Spleen (tissue), 11 donors: ENCODE measurements around the gene POGLUT3. TPM values are rescaled to one million over a fixed set of nuclear protein-coding genes. Genes with fewer than 3 reads are reported as not detected.

Source experiments
- DNase-seq: peaks from one replicate; pipeline ENCODE4 v3.0.0-alpha.2; 2020
- H3K27ac ChIP-seq, 8 donors: fragments of 200-600 bp; sonication (generic) in 7 of 8; 1 replicate in 4 of 8; 2 replicates in 4 of 8; pipeline versions ENCODE4 v1.5.0 to v1.8.0; 2016 to 2021; ENCODE audit warnings: inconsistent platforms in 4 of 8, mild to moderate bottlenecking in 4 of 8, moderate library complexity in 1 of 8
- H3K27me3 ChIP-seq, 7 donors: fragments of 200-600 bp; sonication (generic) in 6 of 7; replicated peaks in 1 of 7; 1 replicate in 4 of 7; 2 replicates in 3 of 7; pipeline versions ENCODE4 v1.5.0 to v1.8.0; 2016 to 2021; ENCODE audit warnings: inconsistent platforms in 3 of 7, mild to moderate bottlenecking in 1 of 7
- H3K36me3 ChIP-seq, 6 donors: fragments of 200-600 bp; sonication (generic) in 5 of 6; 1 replicate in 4 of 6; 2 replicates in 2 of 6; pipeline versions ENCODE4 v1.5.0 to v1.8.0; 2016 to 2021; ENCODE audit warnings: inconsistent platforms in 2 of 6
- H3K4me1 ChIP-seq, 6 donors: fragments of 200-600 bp; sonication (generic) in 5 of 6; 1 replicate in 3 of 6; 2 replicates in 3 of 6; pipeline versions ENCODE4 v1.5.0 to v1.8.0; 2016 to 2021; ENCODE audit warnings: inconsistent platforms in 3 of 6
- H3K4me3 ChIP-seq, 8 donors: fragments of 200-600 bp; sonication (generic) in 7 of 8; 1 replicate in 4 of 8; 2 replicates in 4 of 8; pipeline versions ENCODE4 v1.5.0 to v1.8.0; 2016 to 2021; ENCODE audit warnings: inconsistent platforms in 4 of 8, mild to moderate bottlenecking in 4 of 8, moderate library complexity in 2 of 8
- H3K9me3 ChIP-seq, 8 donors: fragments of 200-600 bp; sonication (generic) in 7 of 8; 1 replicate in 4 of 8; 2 replicates in 4 of 8; pipeline versions ENCODE4 v1.5.0 to v1.8.0; 2016 to 2021; ENCODE audit warnings: inconsistent platforms in 4 of 8
- POLR2A ChIP-seq, 3 donors: fragments of 450-650 bp; IDR thresholded peaks; one replicate each; pipeline ENCODE4 v1.5.1; 2017; ENCODE audit warnings: antibody characterized with exemption in 3 of 3, mild to moderate bottlenecking in 1 of 3
- POLR2AphosphoS5 ChIP-seq, 3 donors: sonication (generic); formaldehyde crosslinking; IDR thresholded peaks; one replicate each; pipeline ENCODE4 v1.5.1; 2017; ENCODE audit warnings: antibody characterized with exemption in 3 of 3
- WGBS, 5 donors: extraction: QIAGEN DNeasy Blood & Tissue Kit in 3 of 5; methylation state at CpG; one replicate each; pipeline versions ENCODE4 v1.1.5 to v1.1.7; 2013 to 2018; 5-methylcytosine and 5-hydroxymethylcytosine counted together
- intact Hi-C: fragments of 100-400 bp; cut with DNase I; formaldehyde crosslinking; loops from one replicate; pipeline ENCODE4 v1.15.0; 2023; ENCODE audit warnings: low total_unique reads
- polyA plus RNA-seq, 3 donors: library from polyadenylated mRNA; stranded (reverse); fragments of 200-250 nt; gene quantifications; one replicate each; pipeline ENCODE4 v1.2.1, GENCODE V29; 2013
- total RNA-seq, 7 donors: library from RNA; depleted of rRNA in 3 of 7; stranded (reverse); fragments of >200 nt in 3 of 7; fragmentation: NEBNext Ultra II Directional in 4 of 7; extraction: Animal tissue kit (Norgen Biotek cat#: 25700) in 4 of 7; gene quantifications; one replicate each; pipeline versions ENCODE4 v1.1.0 to v1.2.1, GENCODE V29; 2016 to 2021
- TF ChIP-seq, protein P1 (sequence below), 11 experiments: fragments of 200-600 bp in 7 of 11; fragments of 450-650 bp in 4 of 11; sonication (generic) in 4 of 11; IDR thresholded peaks in 8 of 11; conservative IDR thresholded peaks in 3 of 11; 1 replicate in 7 of 11; 2 replicates in 4 of 11; pipeline versions ENCODE4 v1.4.0 to v1.8.0; 2016 to 2021; ENCODE audit warnings: antibody characterized with exemption in 11 of 11, inconsistent platforms in 4 of 11, mild to moderate bottlenecking in 1 of 11
- donor health status: healthy with polysubstance abuse.
- donor health status: DM: no; HTN: no; CAD: no; lungs with moderate emphysema.
- donor health status: DM: no; HTN: no; CAD: no.
- donor health status: Bipolar disorder and iron deficiency.
- donor health status: healthy.
- donor health status: DM: no; HTN: no; CAD: no.
- donor health status: DM: yes; HTN: yes; CAD: no.

The POGLUT3 gene
- total and polyA plus RNA-seq, 10 donors: 3.0 to 21.0 (median 15.1) TPM

DNA sequence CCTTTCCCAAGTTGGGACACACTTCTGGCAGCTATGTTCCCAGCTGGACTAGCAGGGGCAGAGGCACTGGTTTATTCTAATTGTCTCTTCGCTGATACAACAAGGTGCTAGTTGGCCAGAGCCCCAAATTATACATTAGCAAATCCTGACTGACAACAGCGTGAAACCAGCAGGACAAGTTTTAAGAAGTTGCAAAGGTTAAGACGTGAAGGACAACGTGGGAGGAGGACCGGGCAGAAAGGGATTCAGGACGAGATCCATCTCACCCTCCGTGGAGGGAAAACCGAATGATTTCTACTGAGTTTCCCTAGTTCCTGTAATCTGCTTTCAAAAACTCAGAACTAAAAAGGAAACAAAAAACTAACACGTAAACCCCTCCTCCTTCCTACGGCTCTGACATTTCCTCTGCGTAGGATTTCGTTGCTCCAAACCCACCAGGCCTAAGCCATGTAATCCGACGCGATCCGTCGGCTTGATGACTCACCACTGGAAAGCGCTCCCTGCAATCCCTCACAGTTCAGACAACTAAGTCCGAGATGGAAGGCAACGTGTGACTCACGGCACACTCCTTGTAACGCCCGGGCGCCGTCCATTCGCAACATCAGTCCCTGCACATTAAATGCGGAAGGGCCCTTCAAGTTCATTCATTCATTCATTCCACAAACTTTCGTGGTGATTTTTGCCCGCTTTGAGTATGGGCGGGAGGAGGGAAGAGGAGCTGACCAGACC lies 703 bp downstream of the POGLUT3 start:
- WGBS, 5 donors: 2 to 4% (median 2%) methylated on average over 30 of the region's 30 CpGs
- H3K27me3 ChIP-seq: no peaks in the 10 kb centered on the region
- no peaks in the 10 kb centered on the region for H3K36me3 ChIP-seq
- DNase-seq: peak; percentile 87
- H3K4me1 ChIP-seq: peaks cover 4 to 21% (median 9%) of the 10 kb centered on the region in 6 donors
- peak overlapping the region; percentile 89 to 93 (median 91) for H3K27ac ChIP-seq
- intact Hi-C loops: no loop called here
- H3K9me3 ChIP-seq: no peaks in the 10 kb centered on the region
- TF ChIP-seq, protein P1, sequence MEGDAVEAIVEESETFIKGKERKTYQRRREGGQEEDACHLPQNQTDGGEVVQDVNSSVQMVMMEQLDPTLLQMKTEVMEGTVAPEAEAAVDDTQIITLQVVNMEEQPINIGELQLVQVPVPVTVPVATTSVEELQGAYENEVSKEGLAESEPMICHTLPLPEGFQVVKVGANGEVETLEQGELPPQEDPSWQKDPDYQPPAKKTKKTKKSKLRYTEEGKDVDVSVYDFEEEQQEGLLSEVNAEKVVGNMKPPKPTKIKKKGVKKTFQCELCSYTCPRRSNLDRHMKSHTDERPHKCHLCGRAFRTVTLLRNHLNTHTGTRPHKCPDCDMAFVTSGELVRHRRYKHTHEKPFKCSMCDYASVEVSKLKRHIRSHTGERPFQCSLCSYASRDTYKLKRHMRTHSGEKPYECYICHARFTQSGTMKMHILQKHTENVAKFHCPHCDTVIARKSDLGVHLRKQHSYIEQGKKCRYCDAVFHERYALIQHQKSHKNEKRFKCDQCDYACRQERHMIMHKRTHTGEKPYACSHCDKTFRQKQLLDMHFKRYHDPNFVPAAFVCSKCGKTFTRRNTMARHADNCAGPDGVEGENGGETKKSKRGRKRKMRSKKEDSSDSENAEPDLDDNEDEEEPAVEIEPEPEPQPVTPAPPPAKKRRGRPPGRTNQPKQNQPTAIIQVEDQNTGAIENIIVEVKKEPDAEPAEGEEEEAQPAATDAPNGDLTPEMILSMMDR (IDR thresholded peaks at IDR 0.05 in 8 of 11, conservative IDR thresholded peaks at IDR 0.05 in 3 of 11): no peak
- TF ChIP-seq POLR2A (IDR thresholded peaks at IDR 0.05) (peak in 1 of 3 donors; percentile 59), POLR2AphosphoS5 (IDR thresholded peaks at IDR 0.05) (peak in 2 of 3 donors; percentile 87 to 88)
- H3K4me3 ChIP-seq: peak overlapping the region; percentile 65 to 93 (median 81)

DNA sequence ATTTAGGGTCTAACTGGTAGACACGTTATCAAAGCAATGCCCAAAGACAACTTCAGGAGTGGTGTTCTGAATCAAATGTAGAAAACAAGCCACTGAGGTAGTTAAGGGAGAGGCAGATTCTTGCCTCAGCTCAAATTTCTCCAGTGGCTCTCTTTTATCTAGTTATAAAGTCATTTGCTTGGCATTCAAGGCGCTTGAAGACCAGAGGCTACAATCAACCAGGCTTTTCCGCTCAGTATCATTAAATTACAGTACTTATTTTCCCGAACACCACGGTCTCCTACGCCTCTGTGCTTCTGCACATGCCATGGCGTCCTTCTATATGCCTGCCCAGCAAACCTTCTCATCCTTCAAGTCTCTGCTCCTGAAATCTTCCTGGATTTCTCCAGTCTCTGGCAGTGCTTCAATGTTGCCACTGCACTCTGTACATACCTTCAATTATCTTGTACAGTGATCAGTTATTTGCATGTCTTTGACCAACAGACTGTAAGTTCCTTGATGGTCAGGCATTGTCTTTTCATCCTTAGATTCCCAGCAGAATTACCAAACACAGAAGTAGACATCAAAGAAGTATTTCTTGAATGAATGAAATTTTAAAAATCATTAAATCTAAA lies 1.4 kb downstream of the POGLUT3 start:
- Histone ChIP-seq H3K27me3 (no peaks in the 10 kb centered on the region), H3K36me3 (no peaks in the 10 kb centered on the region), H3K4me1 (peaks cover 4 to 21% (median 9%) of the 10 kb centered on the region in 6 donors), H3K4me3 (peak overlapping the region in 6 of 8 donors; percentile 72 to 93 (median 83)), H3K27ac (peak overlapping the region; percentile 89 to 93 (median 91)), H3K9me3 (no peaks in the 10 kb centered on the region)
- intact Hi-C loops: no loop called here
- DNase-seq: no peak
- WGBS, 5 donors: 90 to 98% (median 95%) methylated on average over 7 of the region's 7 CpGs
- TF ChIP-seq, protein P1 (IDR thresholded peaks at IDR 0.05 in 8 of 11, conservative IDR thresholded peaks at IDR 0.05 in 3 of 11): no peak
- TF ChIP-seq POLR2AphosphoS5 (IDR thresholded peaks at IDR 0.05): no peak
- TF ChIP-seq POLR2A (IDR thresholded peaks at IDR 0.05): no peak

DNA sequence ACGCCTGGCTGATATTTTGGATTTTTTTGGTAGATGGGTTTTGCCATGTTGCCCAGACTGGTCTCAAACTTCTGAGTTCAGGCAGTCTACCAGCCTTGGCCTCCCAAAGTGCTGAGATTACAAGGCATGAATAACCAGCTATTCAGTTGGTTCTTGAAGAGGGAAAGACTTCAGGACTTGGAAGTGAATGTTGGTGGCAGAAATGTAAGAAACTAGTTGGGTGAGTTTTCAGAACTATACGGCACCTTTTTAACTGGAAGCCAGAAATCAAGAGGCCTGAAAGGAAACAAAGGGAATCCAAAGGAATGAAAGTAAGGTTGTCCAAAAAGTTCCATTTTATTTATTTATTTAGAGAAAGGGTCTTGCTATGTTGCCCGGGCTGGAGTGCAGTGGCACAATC lies 2.9 kb downstream of the POGLUT3 start:
- H3K36me3 ChIP-seq: peaks cover 0 to 7% (median 2%) of the 10 kb centered on the region in 6 donors
- intact Hi-C loops: no loop called here
- no peak overlapping the region for H3K27ac ChIP-seq
- no peaks in the 10 kb centered on the region for H3K9me3 ChIP-seq
- H3K4me1 ChIP-seq: peaks cover 4 to 21% (median 9%) of the 10 kb centered on the region in 6 donors
- WGBS, 5 donors: 94 to 97% (median 97%) methylated on average over 3 of the region's 3 CpGs
- no peak for TF ChIP-seq POLR2A (IDR thresholded peaks at IDR 0.05)
- TF ChIP-seq, protein P1 (IDR thresholded peaks at IDR 0.05 in 8 of 11, conservative IDR thresholded peaks at IDR 0.05 in 3 of 11): no peak
- TF ChIP-seq POLR2AphosphoS5 (IDR thresholded peaks at IDR 0.05): no peak
- H3K4me3 ChIP-seq: no peak overlapping the region
- no peak for DNase-seq
- H3K27me3 ChIP-seq: no peaks in the 10 kb centered on the region

DNA sequence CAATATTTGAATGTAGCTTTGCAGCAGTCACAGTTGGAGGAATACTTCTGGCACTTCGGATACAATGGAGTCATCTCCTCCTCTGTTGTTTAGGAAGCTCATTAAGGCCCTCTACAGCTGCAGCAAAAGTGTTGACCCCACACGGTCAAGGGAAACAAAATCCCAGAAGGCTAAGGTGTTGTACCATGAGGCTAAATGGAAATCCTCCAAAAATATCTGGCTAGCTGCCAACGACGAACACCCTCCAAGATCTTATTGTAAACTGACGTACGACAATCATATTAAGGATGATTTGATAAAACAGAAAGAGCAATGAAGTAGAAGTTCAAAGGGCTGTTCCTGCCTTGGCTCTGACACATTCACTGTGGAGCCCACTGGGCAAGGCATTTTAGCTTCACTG lies 4.0 kb downstream of the POGLUT3 start:
- H3K27ac ChIP-seq: no peak overlapping the region
- H3K27me3 ChIP-seq: no peaks in the 10 kb centered on the region
- no peak overlapping the region for H3K4me3 ChIP-seq
- no peak for TF ChIP-seq POLR2A (IDR thresholded peaks at IDR 0.05)
- TF ChIP-seq POLR2AphosphoS5 (IDR thresholded peaks at IDR 0.05): no peak
- TF ChIP-seq, protein P1 (IDR thresholded peaks at IDR 0.05 in 8 of 11, conservative IDR thresholded peaks at IDR 0.05 in 3 of 11): no peak
- H3K9me3 ChIP-seq: no peaks in the 10 kb centered on the region
- DNase-seq: no peak
- peaks cover 4 to 21% (median 9%) of the 10 kb centered on the region in 6 donors for H3K4me1 ChIP-seq
- 81 to 88% (median 86%) methylated on average over 6 of the region's 6 CpGs for WGBS, 5 donors
- intact Hi-C loops: no loop called here
- peaks cover 0 to 18% (median 11%) of the 10 kb centered on the region in 6 donors for H3K36me3 ChIP-seq
